IPS-18c (cell line): ENCODE measurements around the gene ST3GAL4.

Experiments
- H3K4me3 ChIP-seq: 2 replicates; pipeline ENCODE4 v1.7.0; 2013; ENCODE audit warnings: low read depth, mild to moderate bottlenecking, low read length, moderate library complexity; ENCODE audit not compliant: insufficient read depth
- H3K9me3 ChIP-seq: one replicate; pipeline ENCODE4 v1.6.1; 2013; ENCODE audit warnings: mild to moderate bottlenecking, low read length, moderate library complexity; ENCODE audit not compliant: control insufficient read depth, insufficient read depth

Gene ST3GAL4

DNA sequence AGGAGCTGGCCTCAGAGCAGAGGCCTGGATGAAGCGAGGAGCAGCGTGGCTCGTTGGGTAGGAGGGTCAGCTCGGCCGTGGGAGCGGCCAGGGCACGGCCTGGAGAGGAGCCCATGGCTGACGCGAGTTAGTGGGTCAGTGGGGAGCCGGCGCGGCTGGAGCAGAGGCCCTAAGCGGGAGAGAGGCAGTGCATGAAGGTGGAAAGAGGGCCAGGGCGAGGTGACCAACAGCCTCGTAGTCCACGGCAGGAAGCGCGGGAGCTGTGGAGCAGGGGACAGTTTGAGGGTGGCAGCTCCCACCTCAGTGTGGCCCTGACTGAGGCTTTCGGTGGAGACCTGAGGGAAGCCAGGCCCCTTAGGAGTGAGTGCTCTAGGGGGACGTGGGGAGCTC lies 27.5 kb upstream of the ST3GAL4 start:
- no peak overlapping the region for H3K4me3 ChIP-seq
- no peaks in the 10 kb centered on the region for H3K9me3 ChIP-seq

DNA sequence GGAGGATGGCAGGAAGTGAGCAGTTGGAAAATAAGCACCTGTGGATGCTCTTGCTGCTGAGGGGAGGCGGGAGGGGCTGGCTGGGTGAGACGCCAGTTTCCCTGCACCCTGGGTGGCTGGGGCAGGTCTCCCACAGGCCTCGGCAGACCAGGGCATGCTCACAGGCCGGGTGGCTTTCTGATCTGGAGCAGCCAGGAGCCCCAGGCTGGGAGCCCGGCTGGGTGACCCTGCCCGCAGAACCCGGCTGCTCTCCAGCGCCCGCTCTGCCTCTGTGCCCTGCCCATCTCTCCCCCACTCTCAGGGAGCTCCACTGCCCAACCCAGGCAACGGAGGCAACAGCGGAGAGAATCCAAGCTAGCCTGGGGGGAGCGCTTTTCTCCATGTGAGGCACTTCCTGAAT lies 27.0 kb upstream of the ST3GAL4 start:
- no peaks in the 10 kb centered on the region for H3K9me3 ChIP-seq
- H3K4me3 ChIP-seq = no peak overlapping the region

DNA sequence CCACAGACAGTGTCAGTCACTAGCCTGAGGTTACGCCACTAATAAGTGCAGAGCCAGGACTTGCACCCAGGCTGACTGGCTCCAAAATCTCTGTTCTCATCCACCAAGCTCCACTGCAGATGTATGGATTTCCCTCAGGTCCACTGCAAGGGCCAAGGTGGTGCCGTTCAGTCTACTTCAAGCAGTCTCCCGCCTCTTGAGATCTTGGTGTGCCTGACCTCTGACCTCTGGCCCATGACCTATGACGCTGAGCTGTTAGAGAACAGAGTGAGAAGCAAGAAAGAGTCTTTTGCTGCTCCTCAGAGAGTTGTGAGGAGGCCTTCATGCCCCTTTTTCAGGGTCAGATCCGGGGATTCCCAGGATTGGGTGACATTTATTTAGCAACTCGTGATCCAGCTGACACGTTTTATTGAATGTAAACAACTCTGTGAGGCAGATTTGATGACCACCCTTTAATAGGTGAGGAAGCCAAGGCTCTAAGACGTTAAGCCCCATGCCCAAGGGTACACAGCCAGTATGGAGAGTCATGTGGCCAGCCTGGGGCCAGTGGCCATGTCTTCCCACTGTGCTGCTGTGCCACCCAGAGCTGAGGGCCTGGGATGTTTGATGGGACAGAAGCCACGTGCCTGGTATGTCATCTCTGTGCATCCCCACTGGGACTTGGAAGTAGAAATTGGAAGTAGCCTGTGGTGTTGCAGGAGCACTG lies 26.4 kb upstream of the ST3GAL4 start:
- Histone ChIP-seq H3K4me3 (no peak overlapping the region), H3K9me3 (no peaks in the 10 kb centered on the region)

DNA sequence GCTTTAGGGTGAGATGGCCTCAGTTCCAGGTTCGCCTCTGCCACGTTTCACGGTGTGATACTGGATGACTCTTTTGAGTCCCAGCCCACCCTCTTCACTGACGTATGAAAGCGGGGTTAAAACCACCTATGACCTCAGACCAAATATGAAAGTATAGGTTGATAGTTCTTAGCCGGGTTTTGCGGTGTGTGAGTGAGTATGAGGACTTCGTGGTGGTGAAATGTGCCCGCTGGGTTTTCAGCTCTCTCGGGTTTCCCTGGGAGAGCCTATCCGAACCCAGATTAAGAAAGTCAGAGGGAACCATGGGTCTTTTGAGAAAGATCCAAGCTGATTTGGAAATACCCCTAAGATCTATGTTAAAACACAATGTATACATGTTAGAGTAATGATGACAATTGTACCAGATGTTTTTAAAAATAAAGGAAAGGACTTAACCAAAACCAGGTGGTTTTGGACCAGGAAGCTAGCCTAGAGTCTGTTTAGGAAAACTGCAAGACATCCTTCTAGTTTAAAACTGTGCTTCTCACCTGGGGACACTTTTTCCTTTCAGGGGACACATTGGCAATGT lies 25.8 kb upstream of the ST3GAL4 start:
- Histone ChIP-seq H3K4me3 (no peak overlapping the region), H3K9me3 (no peaks in the 10 kb centered on the region)

DNA sequence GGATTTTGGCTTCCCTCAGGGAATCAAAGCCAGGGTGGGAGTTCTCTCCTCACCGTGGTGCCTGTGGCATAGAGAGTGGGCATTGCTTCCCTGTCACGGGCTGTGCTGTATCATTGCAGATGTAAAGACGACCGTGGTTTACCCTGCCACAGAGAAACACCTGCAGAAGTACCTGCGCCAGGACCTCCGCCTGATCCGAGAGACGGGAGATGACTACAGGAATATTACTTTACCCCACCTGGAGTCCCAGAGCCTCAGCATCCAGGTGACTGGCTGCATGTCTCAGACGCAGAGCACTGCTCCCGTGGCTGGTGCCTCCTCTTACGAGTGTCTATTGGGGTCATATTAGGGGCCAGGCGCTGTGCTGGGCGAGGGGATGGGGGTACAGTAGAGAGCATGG lies 24.2 kb upstream of the ST3GAL4 start:
- no peak overlapping the region for H3K4me3 ChIP-seq
- no peaks in the 10 kb centered on the region for H3K9me3 ChIP-seq

DNA sequence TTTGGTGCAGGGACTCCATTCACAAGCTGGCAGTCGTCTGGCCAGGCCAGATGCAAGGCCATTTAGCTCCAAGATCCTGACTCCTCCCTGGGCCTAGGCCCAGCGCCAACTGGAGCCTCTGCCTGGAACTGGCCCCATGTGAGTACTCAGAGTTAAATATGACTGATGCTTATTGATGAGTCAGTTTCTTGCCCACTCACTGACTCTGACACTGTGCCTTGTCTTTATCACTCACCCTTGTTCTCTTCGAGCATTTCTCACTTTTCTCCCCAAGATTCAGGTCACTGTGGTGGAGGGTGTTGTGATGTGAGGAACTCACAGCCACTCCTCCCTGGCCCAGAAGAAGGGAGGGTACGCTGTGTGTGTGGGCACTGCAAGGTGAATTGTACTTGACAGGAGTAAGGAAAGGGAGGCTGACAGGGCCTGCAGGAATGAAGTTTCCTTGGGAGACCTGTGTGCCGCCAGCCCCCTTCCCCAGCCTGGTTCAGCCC lies 23.2 kb upstream of the ST3GAL4 start:
- no peak overlapping the region for H3K4me3 ChIP-seq
- H3K9me3 ChIP-seq = no peaks in the 10 kb centered on the region

DNA sequence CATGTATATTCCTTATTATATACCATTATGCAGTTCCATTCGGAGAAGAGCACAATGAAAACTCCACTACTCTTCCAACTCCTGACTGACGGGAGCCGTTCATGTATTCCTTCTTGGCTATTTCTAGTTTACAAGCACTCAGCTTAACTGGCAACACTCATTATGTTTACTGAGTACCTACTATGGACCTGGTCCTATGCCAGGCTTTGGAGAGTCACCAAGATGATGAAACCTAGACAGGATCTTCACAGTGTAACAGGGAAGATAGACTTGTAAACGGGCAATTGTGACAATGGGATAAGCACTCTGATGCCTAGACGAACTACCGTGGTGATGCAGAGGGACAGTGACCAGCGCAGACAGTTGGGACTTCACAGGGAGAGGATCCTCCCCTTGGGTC lies 22.3 kb upstream of the ST3GAL4 start:
- H3K9me3 ChIP-seq = no peaks in the 10 kb centered on the region

DNA sequence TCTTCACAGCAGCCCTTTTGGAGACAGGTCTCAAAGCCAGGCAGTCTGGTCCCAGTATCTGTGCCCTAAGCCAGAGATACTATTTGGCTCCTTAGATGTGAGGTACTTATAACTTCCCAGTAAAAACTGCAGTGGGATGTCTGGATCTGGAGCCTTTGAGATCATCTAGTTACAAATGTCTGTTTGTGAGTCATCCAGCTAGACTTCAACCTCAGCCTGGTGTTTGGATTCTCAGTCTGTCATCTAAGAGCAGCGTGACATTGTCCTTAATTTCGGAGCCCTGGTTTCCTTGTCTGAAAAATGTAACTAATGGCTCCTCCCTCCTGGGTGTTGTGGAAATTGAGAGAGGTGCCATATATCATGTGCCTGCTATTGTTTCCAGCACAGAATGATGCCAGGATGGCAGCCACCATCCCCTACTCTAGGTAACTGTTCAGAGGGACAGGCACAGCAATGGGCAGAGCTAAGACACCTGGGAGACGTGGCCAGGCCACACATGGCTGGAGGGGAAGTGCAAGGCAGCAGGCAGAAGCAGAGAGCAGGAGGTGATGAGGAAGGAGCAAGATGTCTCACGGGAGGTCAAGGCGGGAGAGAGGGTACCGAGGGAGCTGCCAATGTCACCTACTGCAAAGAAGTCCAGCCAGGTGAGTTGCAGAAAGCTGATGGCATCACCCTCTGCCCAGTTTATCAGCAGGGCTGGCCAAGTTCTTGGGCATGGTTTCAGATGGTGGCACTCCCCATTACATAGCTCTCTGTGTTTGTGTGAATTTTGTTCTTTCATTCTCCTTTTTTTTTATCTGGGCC lies 20.6 kb upstream of the ST3GAL4 start:
- H3K9me3 ChIP-seq = no peaks in the 10 kb centered on the region

More for the DNA sequence above, 22.3 kb upstream of the ST3GAL4 start:
- H3K4me3 ChIP-seq = no peak overlapping the region

DNA sequence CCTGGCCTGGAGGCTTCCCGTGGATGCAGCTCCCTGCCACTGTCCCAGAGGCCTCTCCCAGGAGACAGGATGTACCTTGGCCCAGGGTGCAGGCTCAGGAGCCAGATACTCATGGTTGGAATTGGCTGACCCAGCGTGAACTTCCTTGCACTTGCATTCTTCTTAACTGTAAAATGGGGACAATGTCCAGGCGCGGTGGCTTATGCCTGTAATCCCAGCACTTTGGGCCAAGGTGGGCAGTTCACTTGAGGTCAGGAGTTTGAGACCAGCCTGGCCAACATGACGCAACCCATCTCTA lies 20.1 kb upstream of the ST3GAL4 start:
- Histone ChIP-seq H3K9me3 (no peaks in the 10 kb centered on the region), H3K4me3 (no peak overlapping the region)

More for the DNA sequence above, 20.6 kb upstream of the ST3GAL4 start:
- H3K4me3 ChIP-seq = no peak overlapping the region

DNA sequence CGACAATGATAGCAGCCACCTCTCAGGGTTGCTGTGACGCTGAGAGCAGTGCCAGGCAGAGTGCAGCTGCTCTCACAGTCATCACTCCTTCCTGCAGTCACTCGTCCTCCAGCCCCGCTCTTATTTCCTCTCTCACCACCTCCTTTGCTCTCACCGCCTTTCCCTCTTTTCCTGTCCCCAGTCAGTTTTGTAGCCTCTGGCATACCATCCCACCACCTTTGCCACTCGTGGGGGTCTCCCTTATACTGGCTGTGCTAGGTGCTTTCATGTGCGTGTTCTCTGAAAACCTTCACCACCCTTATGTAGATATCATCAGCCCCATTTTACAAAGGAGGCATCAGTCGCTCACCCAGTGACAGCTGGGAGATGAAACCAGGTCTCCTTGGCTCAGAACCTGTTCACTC lies 19.3 kb upstream of the ST3GAL4 start:
- H3K4me3 ChIP-seq = no peak overlapping the region; the same call in 1 of the 2 replicates
- H3K9me3 ChIP-seq = no peaks in the 10 kb centered on the region

DNA sequence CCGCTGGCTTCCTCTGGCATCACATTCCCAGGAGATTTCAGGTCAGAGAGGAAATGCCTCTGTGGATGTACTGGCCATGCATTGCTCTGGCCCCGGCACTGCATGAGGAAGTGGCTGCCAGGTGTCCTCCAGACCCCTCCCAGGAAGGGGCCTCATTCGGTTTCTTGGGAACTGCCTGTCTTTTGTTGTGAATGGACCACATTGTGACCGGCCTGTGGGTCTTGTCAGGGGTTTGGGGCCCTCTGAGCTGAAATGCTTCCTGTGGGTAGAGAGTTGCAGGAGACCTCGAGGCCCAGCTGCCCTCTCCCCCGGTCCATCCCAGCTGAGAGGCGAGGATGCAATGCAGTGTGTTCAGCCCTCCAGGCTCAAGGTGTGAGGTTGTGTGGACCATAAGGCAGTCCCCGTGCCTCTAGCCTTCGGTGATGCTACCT lies 18.8 kb upstream of the ST3GAL4 start:
- no peak overlapping the region for H3K4me3 ChIP-seq
- no peaks in the 10 kb centered on the region for H3K9me3 ChIP-seq

DNA sequence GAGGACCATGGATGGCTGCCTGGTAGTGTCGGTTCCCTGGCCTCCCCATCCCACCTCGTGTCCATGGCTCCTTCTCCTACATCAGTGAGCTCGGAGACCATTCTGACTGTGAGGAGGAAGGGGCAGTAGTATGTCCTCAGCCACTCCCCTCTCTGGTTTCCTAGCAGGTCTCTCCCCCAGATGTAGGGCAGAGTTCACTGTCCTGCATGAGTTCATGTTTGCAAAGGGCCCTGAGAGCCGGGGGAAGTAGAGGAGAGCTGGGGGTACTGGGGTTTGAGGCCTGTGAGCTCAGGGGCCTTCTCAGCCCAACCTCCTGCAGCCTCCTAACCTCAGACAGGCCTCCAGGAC lies 18.4 kb upstream of the ST3GAL4 start:
- H3K4me3 ChIP-seq = no peak overlapping the region
- H3K9me3 ChIP-seq = no peaks in the 10 kb centered on the region

DNA sequence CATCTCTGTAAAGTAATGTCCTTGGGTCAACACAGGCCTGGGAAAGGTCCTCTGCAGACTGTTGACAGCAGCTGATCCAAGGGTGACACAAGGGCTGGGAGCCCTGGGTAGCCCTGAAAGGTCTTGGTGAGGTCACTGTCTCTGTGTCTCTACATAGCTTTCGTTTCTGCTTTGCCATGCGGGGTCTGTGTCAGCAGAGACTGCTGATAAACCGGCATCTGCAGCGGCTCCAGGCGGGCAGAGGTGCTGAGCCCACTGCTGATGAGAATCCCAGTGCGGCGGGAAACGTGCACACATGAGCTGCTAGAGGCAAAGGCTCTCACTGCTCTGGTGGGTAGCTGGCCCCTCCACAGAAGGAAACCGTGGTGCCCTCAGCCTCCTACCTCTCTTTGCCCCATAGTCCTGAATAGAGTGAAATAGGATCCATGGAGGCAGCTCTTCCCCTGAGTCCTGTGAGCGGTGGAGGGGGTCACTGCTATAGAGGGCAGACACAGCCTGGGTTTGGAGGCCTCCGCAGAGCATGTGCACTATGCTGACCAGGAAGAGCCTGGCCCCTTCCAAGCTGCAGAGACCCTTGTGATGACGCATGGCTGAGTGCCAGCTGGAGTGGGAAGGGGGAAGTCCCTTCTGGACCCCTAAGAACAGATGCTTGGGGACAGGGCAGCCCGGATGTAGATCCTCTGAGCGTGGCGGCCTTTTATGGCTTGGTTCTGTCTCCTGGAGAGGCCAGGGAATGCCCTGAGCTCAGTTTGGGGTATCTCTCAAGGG lies 17.8 kb upstream of the ST3GAL4 start:
- H3K4me3 ChIP-seq = no peak overlapping the region
- peaks cover 2% of the 10 kb centered on the region for H3K9me3 ChIP-seq

DNA sequence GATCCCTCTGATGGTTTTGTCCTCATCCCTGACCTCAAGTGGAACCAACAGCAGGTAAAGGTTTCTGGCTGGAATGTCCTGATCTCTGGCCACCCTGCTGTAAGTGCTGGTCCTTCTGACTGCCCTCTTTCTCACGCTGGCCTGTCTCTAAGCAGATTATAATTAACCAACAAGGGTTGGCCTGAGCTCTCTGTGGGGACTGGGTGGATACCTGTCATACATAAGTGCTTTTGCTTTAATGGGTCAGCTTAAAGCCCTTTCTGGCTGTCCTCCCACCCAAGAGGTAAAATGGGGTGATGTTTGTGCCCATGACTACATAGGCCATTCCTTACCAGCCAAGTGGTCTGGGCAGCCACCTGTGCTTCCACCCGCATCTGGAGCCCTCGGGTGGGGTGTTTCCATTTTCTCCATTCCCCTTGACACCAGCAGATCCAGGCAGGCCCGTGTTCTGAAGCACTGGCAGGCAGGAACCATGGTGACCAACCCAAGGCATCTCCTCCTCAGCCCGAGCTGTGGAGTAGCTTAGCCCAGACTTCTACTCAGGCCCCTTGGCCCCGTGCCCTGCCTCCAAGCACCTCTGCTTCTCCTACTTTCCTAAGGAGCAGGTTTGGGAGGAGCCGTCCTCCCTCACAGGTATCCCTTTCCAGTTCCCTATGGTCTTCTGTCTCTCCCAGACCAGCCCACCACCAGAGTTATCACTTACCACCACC lies 17.0 kb upstream of the ST3GAL4 start:
- H3K9me3 ChIP-seq = peaks cover 2% of the 10 kb centered on the region
- H3K4me3 ChIP-seq = no peak overlapping the region

DNA sequence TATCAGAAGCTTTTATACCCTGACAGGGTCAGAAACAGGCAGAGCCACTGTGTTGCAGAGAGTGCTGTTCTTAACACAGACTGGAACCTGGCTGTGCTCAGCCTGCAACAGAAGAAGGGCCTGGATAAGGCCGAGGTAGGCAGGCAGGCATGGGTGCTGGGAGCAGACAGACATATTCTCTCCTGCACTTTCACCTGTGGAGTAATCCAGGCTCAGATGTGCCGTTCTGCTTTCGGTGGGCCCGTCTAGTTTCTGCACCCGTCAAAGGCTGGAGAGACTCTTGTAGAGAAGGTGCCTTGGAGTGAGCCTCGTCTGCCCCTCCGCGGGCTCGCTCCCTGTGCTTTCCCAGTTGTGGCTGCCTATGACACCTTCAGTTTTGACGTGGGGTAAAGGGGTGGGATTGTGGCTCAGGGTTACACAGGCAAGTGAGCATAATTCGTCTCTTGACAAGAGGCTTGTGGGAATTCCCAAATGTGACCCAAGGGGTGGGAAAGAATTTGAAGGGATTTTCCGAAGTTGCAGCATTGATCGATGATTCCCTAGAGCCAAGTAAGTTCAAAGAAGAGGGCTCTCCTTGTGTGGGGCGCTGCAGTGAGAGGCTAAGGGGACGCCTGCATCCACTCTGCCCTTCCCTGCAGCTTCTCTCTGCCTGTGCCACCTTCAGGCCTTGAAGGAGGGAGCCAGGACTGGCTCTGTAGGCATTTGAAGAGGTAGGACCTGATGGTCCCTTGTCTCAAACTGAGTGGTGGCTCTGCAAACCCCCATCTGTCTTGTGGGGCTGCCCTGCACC lies 16.2 kb upstream of the ST3GAL4 start:
- Histone ChIP-seq H3K9me3 (peaks cover 2% of the 10 kb centered on the region), H3K4me3 (no peak overlapping the region)

DNA sequence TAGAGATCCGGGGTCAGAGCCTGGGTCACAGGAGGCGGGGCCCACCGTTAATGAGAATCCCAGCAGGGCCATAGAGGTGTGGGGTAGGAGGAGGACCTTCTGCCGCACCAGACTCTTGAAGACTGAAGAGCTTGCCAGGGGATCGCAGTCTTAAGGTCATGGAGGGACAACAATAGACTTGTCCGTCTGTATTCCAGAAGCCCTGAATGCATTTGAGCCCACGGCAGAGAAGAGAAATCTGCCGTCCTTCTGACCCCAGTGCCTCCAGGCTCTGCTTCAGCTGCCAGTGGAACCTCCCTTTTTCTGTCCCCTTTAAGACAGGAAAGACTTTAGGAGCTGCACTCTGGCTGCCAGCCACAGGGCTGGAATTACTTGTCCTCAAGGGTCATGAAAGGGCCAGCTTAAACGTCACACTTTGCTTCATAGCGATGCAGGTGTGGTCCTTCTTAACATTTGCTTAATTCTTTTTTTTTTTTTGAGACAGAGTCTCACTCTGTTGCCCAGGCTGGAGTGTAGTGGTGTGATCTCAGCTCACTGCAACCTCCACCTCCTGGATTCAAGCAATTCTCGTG lies 15.5 kb upstream of the ST3GAL4 start:
- Histone ChIP-seq H3K9me3 (peaks cover 2% of the 10 kb centered on the region), H3K4me3 (no peak overlapping the region)
